HK-2 (cell line): ENCODE results near the gene MEGF10.

Source experiments
- DNase-seq: peaks from one replicate; pipeline ENCODE4 v3.0.0-alpha.2; 2018; ENCODE audit not compliant: unreplicated experiment

The MEGF10 gene

GRCh38 chr5:127369796-127370195, 79.2 kb downstream of the MEGF10 start:
- DNase-seq, result no peak

- DNase-seq, result no peak
Measured at GRCh38 chr5:127370631-127371030, 80.0 kb downstream of the MEGF10 start.

- no peak for DNase-seq
Measured at GRCh38 chr5:127373858-127374491, 83.4 kb downstream of the MEGF10 start.

- DNase-seq, result no peak
Measured at GRCh38 chr5:127375124-127375523, 84.5 kb downstream of the MEGF10 start.

GRCh38 chr5:127375544-127376091, 85.0 kb downstream of the MEGF10 start:
- DNase-seq, result no peak

GRCh38 chr5:127377651-127378050, 87.1 kb downstream of the MEGF10 start:
- DNase-seq, result no peak

GRCh38 chr5:127385936-127386335, 95.3 kb downstream of the MEGF10 start:
- DNase-seq, result no peak

- no peak for DNase-seq
Measured at GRCh38 chr5:127386557-127386956, 96.0 kb downstream of the MEGF10 start.

GRCh38 chr5:127389601-127390000, 99.0 kb downstream of the MEGF10 start:
- no peak for DNase-seq

- no peak for DNase-seq
Measured at GRCh38 chr5:127392762-127393161, 102.2 kb downstream of the MEGF10 start.

GRCh38 chr5:127396490-127397155, 106.0 kb downstream of the MEGF10 start:
- DNase-seq, result no peak

GRCh38 chr5:127398508-127398907, 107.9 kb downstream of the MEGF10 start:
- DNase-seq, result no peak

GRCh38 chr5:127399068-127399467, 108.5 kb downstream of the MEGF10 start:
- DNase-seq, result no peak

GRCh38 chr5:127400539-127400938, 109.9 kb downstream of the MEGF10 start:
- DNase-seq, result no peak

GRCh38 chr5:127400946-127401670, 110.5 kb downstream of the MEGF10 start:
- no peak for DNase-seq

- no peak for DNase-seq
Measured at GRCh38 chr5:127402361-127402760, 111.8 kb downstream of the MEGF10 start.

GRCh38 chr5:127404190-127404589, 113.6 kb downstream of the MEGF10 start:
- DNase-seq, result no peak

GRCh38 chr5:127406326-127407121, 115.9 kb downstream of the MEGF10 start:
- no peak for DNase-seq

GRCh38 chr5:127409246-127409917, 118.8 kb downstream of the MEGF10 start:
- no peak for DNase-seq

GRCh38 chr5:127409921-127410675, 119.5 kb downstream of the MEGF10 start:
- DNase-seq, result no peak

- no peak for DNase-seq
Measured at GRCh38 chr5:127410959-127411358, 120.4 kb downstream of the MEGF10 start.
